GM10248 (cell line): Measurements from ENCODE around the gene PAF1.
"Not testable (repeated sequence)": the region's sequence is repeated elsewhere in the genome, so short reads cannot be mapped to it uniquely, and the experiment has no call there.

Experiments
- CTCF ChIA-PET: fragments of 300-600 bp; sonication (Branson Sonifier 250); formaldehyde crosslinking; extraction: SDS; loops from one replicate; lab custom pipeline; 2021; ENCODE audit warnings: antibody characterized with exemption; lab: Yijun Ruan, JAX
- POLR2A ChIA-PET: fragments of 350-650 bp; sonication (Branson Sonifier 250); formaldehyde crosslinking; extraction: SDS; loops from one replicate; lab custom pipeline; 2020; ENCODE audit warnings: antibody characterized with exemption; lab: Yijun Ruan, JAX
- DNase-seq: peaks from one replicate; pipeline ENCODE4 v3.0.0; 2012; ENCODE audit errors: extremely low spot score
- CTCF ChIP-seq: IDR thresholded peaks from 2 replicates; pipeline ENCODE4 v1.5.1; 2012; ENCODE audit warnings: mild to moderate bottlenecking, low read depth; ENCODE audit errors: extremely low read depth, missing control alignments, control extremely low read depth

The PAF1 gene

GRCh38 chr19:39379865-39380396 is 11.0 kb downstream of the PAF1 start:
- DNase-seq, result no peak
- TF ChIP-seq CTCF, result no peak
- POLR2A ChIA-PET, result interaction anchor here (0.6 kb wide), 1 partner anchor 10 kb away, joined by 3 read pairs; no protein-coding TSS in a partner anchor
- CTCF ChIA-PET, result interaction anchor here (1.3 to 3.0 kb wide), 2 partner anchors 12 to 18 kb away, joined by 3 to 9 read pairs; no protein-coding TSS in a partner anchor

GRCh38 chr19:39379366-39379765 is 11.5 kb downstream of the PAF1 start:
- POLR2A ChIA-PET, DNase-seq: not testable (repeated sequence)
- CTCF ChIA-PET, result interaction anchor here (0.6 to 3.0 kb wide), 3 partner anchors 11 to 28 kb away, joined by 3 to 9 read pairs (median 3); no protein-coding TSS in a partner anchor

GRCh38 chr19:39377373-39378362 is 13.2 kb downstream of the PAF1 start:
- ChIA-PET POLR2A (no interaction called here), CTCF (interaction anchor here (3.0 kb wide), 1 partner anchor 9 kb away, joined by 9 read pairs; no protein-coding TSS in a partner anchor)
- DNase-seq, result no peak
- no peak for TF ChIP-seq CTCF

GRCh38 chr19:39375929-39376328 is 15.0 kb downstream of the PAF1 start:
- TF ChIP-seq CTCF, result no peak
- CTCF ChIA-PET, result interaction anchor here (1.0 to 1.3 kb wide), 4 partner anchors 9 to 25 kb away, joined by 3 to 5 read pairs (median 4); no protein-coding TSS in a partner anchor
- DNase-seq, result no peak
- POLR2A ChIA-PET, result interaction anchor here (1.4 kb wide), 1 partner anchor 10 kb away, joined by 3 read pairs; no protein-coding TSS in a partner anchor

- no peak for DNase-seq
- TF ChIP-seq CTCF, result no peak
- CTCF ChIA-PET, result interaction anchor here (1.1 kb wide), 1 partner anchor 12 kb away, joined by 3 read pairs; no protein-coding TSS in a partner anchor
- POLR2A ChIA-PET, result no interaction called here
Observed at GRCh38 chr19:39372941-39373340, 18.0 kb downstream of the PAF1 start.

- POLR2A ChIA-PET, result no interaction called here
- no peak for TF ChIP-seq CTCF
- no peak for DNase-seq
- CTCF ChIA-PET, result no interaction called here
Observed at GRCh38 chr19:39372047-39372802, 18.7 kb downstream of the PAF1 start.
